PC-9 (cell line): ENCODE data around the gene LCOR.

Source experiments
- CTCF ChIP-seq: fragments of 200-600 bp; sonication (generic); conservative IDR thresholded peaks from 2 replicates; pipeline ENCODE4 v1.6.1; 2017; ENCODE audit warnings: mixed run types, antibody characterized with exemption, mild to moderate bottlenecking, moderate library complexity
- EZH2 ChIP-seq: fragments of 200-600 bp; sonication (generic); IDR thresholded peaks from 2 replicates; pipeline ENCODE4 v1.8.0; 2017; ENCODE audit warnings: antibody characterized with exemption, low read depth

DNA sequence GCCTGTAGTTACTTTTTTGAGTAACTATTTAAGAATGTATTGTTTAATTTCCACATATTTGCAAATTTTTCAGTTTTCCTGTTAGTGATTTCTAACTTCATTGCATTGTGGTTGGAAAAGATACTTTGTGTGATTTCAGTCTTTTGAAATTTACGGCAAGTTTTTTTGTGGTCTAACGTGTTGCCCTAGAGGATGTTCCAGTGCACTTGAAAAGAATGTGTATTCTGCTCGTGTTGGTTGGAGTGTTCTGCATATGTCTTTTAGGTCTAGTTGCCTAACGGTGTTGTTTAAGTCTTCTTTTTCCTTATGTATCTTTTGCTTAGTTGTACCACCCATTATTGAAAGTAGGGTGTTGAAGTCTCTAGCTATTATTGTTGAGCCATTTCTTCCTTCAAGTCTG is 59.7 kb downstream of the LCOR start:
- TF ChIP-seq CTCF (no peak), EZH2 (no peak)
